ENCODE data around the gene SFT2D2.

DNA sequence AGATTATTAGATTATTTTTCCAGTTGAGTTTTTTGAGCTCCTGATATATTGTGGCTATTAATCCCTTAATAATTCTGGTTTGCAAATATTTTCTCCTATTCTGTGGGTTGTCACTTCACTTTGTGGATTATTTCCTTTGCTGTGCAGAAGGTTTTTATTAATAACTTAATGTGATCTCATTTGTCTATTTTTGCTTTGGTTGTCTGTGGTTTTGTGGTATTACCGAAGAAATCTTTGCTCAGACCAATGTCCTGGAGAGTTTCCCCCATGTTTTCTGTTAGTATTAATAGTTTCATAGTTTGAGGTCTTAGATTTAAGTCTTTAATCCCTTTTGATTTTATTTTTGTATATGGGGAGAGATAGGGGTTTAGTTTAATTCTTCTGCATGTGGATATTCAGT, 47.8 kb downstream of the SFT2D2 start:
- TF ChIP-seq EP300 (IDR thresholded peaks at IDR 0.05; ENCODE audit: borderline replicate concordance in 1 of 2, low read depth in 2 of 2, low read length in 2 of 2) (no peak), CTCF (IDR thresholded peaks at IDR 0.05; ENCODE audit: control extremely low read depth in 1 of 3, insufficient read depth in 1 of 3, low read depth in 1 of 3, low read length in 3 of 3) (no peak), POLR2AphosphoS5 (IDR thresholded peaks at IDR 0.05; ENCODE audit: low read depth, low read length) (no peak)

Data from H1 (cell line).